ENCODE results near the gene TMC2. TPM values are rescaled to one million over a fixed set of nuclear protein-coding genes. Genes with fewer than 3 reads are reported as not detected.

Gene TMC2
- total RNA-seq, 4 donors from 2014 or later, result 0.19 TPM; not detected in 3

- no peak overlapping the region for H3K4me3 ChIP-seq
- H3K27ac ChIP-seq, result no peak overlapping the region
- TF ChIP-seq POLR2A (IDR thresholded peaks at IDR 0.05) (no peak), CTCF (IDR thresholded peaks at IDR 0.05) (no peak)
- peaks cover 0 to 64% (median 1%) of the 10 kb centered on the region in 4 donors for H3K27me3 ChIP-seq
- no peaks in the 10 kb centered on the region for H3K36me3 ChIP-seq
- no peaks in the 10 kb centered on the region for H3K9me3 ChIP-seq
- no peak for DNase-seq
- WGBS, 2 donors, result 66 to 80% methylated on average over 2 of the region's 2 CpGs
- intact Hi-C loops (cut with DNase I), result no loop called here
- H3K4me1 ChIP-seq, result no peaks in the 10 kb centered on the region
Observed at GRCh38 chr20:2545594-2545993, 9.2 kb downstream of the TMC2 start.

GRCh38 chr20:2557873-2558580 lies 21.7 kb downstream of the TMC2 start:
- no peak for DNase-seq
- no peaks in the 10 kb centered on the region for H3K9me3 ChIP-seq
- H3K4me1 ChIP-seq, result peaks cover 8 to 12% (median 10%) of the 10 kb centered on the region in 3 donors
- peaks cover 10 to 77% (median 10%) of the 10 kb centered on the region in 4 donors for H3K27me3 ChIP-seq
- intact Hi-C loops (cut with DNase I), result no loop called here
- no peaks in the 10 kb centered on the region for H3K36me3 ChIP-seq
- H3K4me3 ChIP-seq, result peak overlapping the region in 2 of 4 donors; percentile 37 to 51
- no peak for TF ChIP-seq CTCF (IDR thresholded peaks at IDR 0.05)
- TF ChIP-seq POLR2A (IDR thresholded peaks at IDR 0.05), result no peak
- no peak overlapping the region for H3K27ac ChIP-seq
- 41 to 66% methylated on average over 6 to 13 of the region's 22 CpGs for WGBS, 2 donors

GRCh38 chr20:2558581-2559278 lies 22.4 kb downstream of the TMC2 start:
- Histone ChIP-seq H3K27ac (no peak overlapping the region), H3K9me3 (no peaks in the 10 kb centered on the region), H3K4me3 (peak overlapping the region in 3 of 4 donors; percentile 11 to 51 (median 37)), H3K4me1 (peaks cover 8 to 12% (median 10%) of the 10 kb centered on the region in 3 donors), H3K27me3 (peaks cover 10 to 80% (median 10%) of the 10 kb centered on the region in 4 donors), H3K36me3 (no peaks in the 10 kb centered on the region)
- TF ChIP-seq POLR2A (IDR thresholded peaks at IDR 0.05) (no peak), CTCF (IDR thresholded peaks at IDR 0.05) (no peak)
- no peak for DNase-seq
- intact Hi-C loops (cut with DNase I), result no loop called here
- WGBS, 2 donors, result 4 to 8% methylated on average over 18 to 25 of the region's 54 CpGs

GRCh38 chr20:2559279-2559626 lies 22.9 kb downstream of the TMC2 start:
- intact Hi-C loops (cut with DNase I), result no loop called here
- TF ChIP-seq CTCF (IDR thresholded peaks at IDR 0.05) (no peak), POLR2A (IDR thresholded peaks at IDR 0.05) (no peak)
- H3K27ac ChIP-seq, result no peak overlapping the region
- H3K4me3 ChIP-seq, result peak overlapping the region in 2 of 4 donors; percentile 37 to 51
- H3K4me1 ChIP-seq, result peaks cover 8 to 12% (median 10%) of the 10 kb centered on the region in 3 donors
- H3K9me3 ChIP-seq, result no peaks in the 10 kb centered on the region
- no peaks in the 10 kb centered on the region for H3K36me3 ChIP-seq
- H3K27me3 ChIP-seq, result peaks cover 10 to 85% (median 10%) of the 10 kb centered on the region in 4 donors
- WGBS, 2 donors, result 31 to 37% methylated on average over 3 of the region's 3 CpGs
- DNase-seq, result no peak

- intact Hi-C loops (cut with DNase I), result no loop called here
- H3K4me1 ChIP-seq, result peaks cover 8 to 12% (median 10%) of the 10 kb centered on the region in 3 donors
- peaks cover 10 to 88% (median 10%) of the 10 kb centered on the region in 4 donors for H3K27me3 ChIP-seq
- DNase-seq, result no peak
- TF ChIP-seq CTCF (IDR thresholded peaks at IDR 0.05) (no peak), POLR2A (IDR thresholded peaks at IDR 0.05) (no peak)
- WGBS, 2 donors, result 51 to 57% methylated on average over 4 to 5 of the region's 5 CpGs
- H3K9me3 ChIP-seq, result no peaks in the 10 kb centered on the region
- no peak overlapping the region for H3K4me3 ChIP-seq
- no peak overlapping the region for H3K27ac ChIP-seq
- no peaks in the 10 kb centered on the region for H3K36me3 ChIP-seq
Observed at GRCh38 chr20:2559651-2560050, 23.3 kb downstream of the TMC2 start.
